Measurements from ENCODE around the gene ZBTB32.
"Not testable (repeated sequence)": the region's sequence is repeated elsewhere in the genome, so short reads cannot be mapped to it uniquely, and the experiment has no call there.

Gene ZBTB32, protein sequence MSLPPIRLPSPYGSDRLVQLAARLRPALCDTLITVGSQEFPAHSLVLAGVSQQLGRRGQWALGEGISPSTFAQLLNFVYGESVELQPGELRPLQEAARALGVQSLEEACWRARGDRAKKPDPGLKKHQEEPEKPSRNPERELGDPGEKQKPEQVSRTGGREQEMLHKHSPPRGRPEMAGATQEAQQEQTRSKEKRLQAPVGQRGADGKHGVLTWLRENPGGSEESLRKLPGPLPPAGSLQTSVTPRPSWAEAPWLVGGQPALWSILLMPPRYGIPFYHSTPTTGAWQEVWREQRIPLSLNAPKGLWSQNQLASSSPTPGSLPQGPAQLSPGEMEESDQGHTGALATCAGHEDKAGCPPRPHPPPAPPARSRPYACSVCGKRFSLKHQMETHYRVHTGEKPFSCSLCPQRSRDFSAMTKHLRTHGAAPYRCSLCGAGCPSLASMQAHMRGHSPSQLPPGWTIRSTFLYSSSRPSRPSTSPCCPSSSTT

GRCh38 chr19:35704218-35704617 lies at the start of gene ZBTB32:
Gene ZBTB32 (plus strand): TSS chr19:35704558. CDS start chr19:35714627, 10,069 bp downstream.
- peak; percentile 0 for DNase-seq

GRCh38 chr19:35654828-35655227 lies 49.5 kb upstream of the ZBTB32 start:
- not testable (repeated sequence) for DNase-seq

GRCh38 chr19:35655600-35655999 lies 48.8 kb upstream of the ZBTB32 start:
- DNase-seq: no peak

- no peak for DNase-seq
Observed at GRCh38 chr19:35656700-35657099, 47.7 kb upstream of the ZBTB32 start.

DNA sequence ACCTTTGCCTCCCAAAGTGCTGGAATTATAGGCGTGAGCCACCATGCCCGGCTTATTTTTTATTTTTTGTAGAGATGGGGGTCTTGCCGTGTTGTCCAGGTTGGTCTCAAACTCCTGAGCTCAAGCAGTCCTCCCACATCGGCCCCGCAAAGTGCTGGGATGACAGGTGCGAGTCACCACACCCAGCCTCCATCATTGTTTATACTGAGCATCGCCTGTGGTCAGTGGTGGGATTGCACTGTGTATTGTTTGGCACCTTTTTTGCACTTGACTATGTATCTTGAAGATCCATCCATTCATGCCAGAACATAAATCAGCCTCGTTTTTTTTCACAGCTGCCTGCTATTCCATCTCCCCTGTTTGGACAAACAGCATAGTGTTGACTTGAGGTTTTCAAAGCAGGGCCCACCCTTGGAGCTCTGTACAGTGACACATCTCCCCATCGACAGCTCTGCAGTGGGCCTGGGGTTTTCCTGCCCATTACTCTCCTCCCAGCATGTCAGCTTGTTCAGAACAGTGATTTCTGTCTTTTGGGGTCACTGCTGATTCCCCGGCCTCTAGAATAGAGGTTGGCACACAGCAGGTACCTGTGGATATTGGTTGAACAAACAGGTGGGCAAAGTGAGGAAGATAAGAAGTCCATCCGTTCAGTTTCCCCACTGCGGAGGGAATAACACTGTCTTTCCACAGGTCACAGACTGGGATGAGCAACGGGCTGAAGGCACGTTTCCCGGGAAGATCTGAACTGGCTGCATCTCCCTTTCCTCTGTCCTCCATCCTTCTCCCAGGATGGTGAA lies 46.3 kb upstream of the ZBTB32 start:
- no peak for DNase-seq

DNA sequence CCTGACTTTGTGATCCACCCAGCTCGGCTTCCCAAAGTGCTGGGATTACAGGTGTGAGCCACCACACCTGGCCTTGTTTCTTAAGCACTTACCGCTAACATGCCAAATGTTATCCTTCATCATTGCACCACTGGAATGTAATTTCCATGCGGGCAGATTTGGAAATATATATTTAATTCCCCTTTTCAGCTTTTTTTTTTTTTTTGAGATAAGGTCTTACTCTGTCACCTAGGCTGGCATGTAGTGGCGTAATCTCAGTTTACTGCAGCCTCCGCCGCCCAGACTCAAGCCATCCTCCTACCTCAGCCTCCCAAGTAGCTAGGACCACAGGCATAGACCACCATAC lies 42.4 kb upstream of the ZBTB32 start:
- DNase-seq: no peak

GRCh38 chr19:35663981-35664380 lies 40.4 kb upstream of the ZBTB32 start:
- DNase-seq: no peak

GRCh38 chr19:35665157-35665556 lies 39.2 kb upstream of the ZBTB32 start:
- DNase-seq: no peak

GRCh38 chr19:35665604-35666003 lies 38.8 kb upstream of the ZBTB32 start:
- DNase-seq: no peak

- no peak for DNase-seq
Observed at GRCh38 chr19:35666251-35666913, 38.0 kb upstream of the ZBTB32 start, which contains the start of gene UPK1A. Gene UPK1A (plus strand): TSS chr19:35666517. CDS start chr19:35666813, 296 bp downstream.

DNA sequence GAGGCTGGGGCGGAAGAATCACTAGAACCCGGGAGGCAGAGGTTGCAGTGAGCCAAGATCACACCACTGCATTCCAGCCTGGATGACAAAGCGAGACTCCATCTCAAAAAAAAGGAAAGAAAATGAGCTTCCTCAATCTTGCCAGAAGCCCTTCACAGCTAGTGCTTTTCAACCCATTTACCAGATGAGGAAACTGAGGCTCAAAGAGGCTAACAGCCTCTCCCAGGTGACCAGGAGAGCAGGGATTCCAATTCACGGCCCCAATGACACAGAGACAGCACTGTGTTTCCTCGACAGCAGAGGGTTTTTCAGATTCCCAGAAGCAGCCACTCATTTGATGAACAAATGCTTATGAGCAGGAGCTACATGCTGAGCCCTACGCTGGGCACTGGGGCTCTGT lies 34.8 kb upstream of the ZBTB32 start:
- DNase-seq: no peak

- DNase-seq: no peak
Observed at GRCh38 chr19:35669974-35670373, 34.4 kb upstream of the ZBTB32 start.

GRCh38 chr19:35670686-35671085 lies 33.7 kb upstream of the ZBTB32 start:
- no peak for DNase-seq

GRCh38 chr19:35671818-35672217 lies 32.5 kb upstream of the ZBTB32 start:
- DNase-seq: no peak

GRCh38 chr19:35673121-35673804 lies 31.1 kb upstream of the ZBTB32 start:
- DNase-seq: peak; percentile 37

GRCh38 chr19:35675589-35676140 lies 28.7 kb upstream of the ZBTB32 start:
- DNase-seq: no peak

DNA sequence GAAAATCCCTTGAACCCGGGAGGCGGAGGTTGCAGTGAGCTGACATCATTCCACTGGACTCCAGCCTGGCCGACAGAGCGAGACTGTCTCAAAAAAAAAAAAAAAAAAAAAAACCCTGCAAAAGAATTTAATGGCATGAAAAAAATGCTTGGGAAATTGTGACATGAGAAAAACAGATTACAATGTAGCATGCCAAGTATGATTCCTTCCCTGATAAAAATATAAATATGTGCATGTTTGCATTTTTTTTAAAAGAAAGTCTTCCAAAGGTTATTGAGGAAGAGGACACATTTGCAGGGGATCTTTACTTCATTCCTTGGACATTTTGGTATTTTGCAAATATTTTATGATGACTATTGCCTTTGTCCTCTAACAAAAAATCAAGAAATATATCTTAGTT lies 14.5 kb upstream of the ZBTB32 start:
- DNase-seq: no peak

- DNase-seq: not testable (repeated sequence)
Observed at GRCh38 chr19:35691106-35691505, 13.3 kb upstream of the ZBTB32 start.

- no peak for DNase-seq
Observed at GRCh38 chr19:35692010-35692409, 12.3 kb upstream of the ZBTB32 start.

DNA sequence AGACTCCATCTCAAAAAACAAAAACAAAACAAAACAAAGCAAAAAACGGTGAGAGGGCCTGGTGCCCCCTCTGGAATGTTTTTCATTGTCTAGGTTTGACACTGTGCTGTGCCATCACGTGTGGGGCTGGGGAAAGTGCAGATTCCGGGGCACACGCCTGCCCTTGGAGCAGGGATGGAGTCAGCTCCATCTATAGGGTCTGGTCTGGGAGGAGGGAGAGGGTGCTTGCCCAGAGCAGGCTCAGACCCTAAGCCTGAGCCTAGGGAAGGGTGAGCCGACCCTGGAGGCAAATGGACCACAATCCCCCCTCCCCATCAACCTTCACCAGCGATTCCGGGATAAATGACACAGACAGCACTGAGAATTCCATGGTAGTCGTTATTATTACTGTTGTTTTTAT lies 10.9 kb upstream of the ZBTB32 start:
- DNase-seq: no peak

DNA sequence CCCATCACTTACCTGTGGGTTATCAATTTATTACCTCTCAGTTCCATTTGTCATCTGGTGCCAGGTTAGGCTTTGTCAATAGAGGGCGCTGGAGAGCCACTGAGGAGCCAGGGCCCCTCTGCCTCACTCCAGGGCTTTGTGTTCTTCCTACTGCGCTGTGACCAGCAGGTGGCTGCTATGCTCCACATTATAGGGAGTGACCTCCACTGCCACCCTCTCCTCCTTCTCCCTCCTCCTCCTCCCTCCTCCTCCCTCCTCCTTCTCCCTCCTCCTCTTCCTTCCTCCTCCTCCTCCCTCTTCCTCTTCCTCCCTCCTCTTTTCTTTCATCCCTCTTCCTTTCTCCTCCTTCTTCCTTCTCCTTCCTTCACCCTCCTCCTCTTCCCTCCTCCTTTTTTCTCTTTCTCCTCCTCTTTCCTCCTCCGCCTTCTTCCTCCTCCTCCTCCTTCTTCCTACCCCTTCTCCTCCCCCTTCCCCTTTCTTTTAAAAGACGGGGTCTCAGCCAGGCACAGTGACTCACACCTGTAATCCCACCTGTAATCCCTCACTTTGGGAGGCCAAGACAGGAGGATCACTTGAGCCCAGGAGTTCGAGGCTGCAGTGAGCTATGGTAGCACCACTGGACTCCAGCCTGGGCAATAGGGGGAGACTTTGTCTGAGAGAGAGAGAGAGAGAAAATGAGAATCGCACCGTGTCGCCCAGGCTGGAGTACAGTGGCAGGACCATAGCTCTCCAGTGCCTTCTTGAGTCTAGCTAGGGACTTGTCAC lies 10.3 kb upstream of the ZBTB32 start:
- peak; percentile 89 for DNase-seq

All from kidney glomerular epithelial cell (primary cell).